ENCODE measurements around the gene FAM98B. TPM values are rescaled to one million over a fixed set of nuclear protein-coding genes. Genes with fewer than 3 reads are reported as not detected.
"Not testable (repeated sequence)": the region's sequence is repeated elsewhere in the genome, so short reads cannot be mapped to it uniquely, and the experiment has no call there.

Gene FAM98B
- polyA plus RNA-seq, 1 donor (not counting 4 experiments of a cell fraction or from before 2014, with no cell fraction given) = 22.2 TPM

DNA sequence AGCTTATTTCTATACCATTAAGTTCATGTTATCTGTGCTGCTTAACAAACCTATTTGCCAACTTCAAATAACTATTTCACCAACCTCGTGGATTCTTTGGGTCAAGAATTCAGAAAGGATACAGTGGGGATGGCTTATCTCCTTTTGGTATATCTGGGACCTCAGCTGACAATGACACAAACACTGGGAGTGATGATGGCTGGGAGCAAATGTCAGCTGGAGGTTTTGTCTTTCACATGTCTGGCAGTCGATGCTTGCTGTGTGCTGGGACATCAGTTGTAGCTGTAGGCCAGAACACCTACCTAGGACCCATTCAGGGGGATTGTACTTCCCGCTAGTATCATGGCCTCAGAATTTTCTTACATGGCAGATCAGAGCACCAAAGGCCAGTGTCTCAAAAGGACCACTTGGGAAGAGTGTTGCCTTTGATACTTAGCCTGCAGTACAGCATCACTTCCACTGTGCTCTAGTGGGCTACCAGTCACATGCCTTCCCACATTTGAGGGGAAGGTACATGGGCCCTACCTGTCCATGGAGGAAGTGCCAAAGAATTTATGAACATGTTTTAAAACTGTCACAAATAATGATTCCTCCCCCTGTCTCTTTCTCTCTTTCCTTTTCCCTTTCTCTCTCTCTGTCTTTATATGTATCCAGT is 23.7 kb upstream of the FAM98B start:
- H3K27me3 ChIP-seq (ENCODE audit: control insufficient read depth, extremely low read depth, insufficient read depth, low read length) = peaks cover 8% of the 10 kb centered on the region
- H4K20me1 ChIP-seq (ENCODE audit: control insufficient read depth, extremely low read depth, insufficient read depth, low read length) = no peaks in the 10 kb centered on the region
- H3K27ac ChIP-seq (ENCODE audit: control insufficient read depth, insufficient read depth, low read length) = no peak overlapping the region
- TF ChIP-seq EZH2 (IDR thresholded peaks at IDR 0.05; ENCODE audit: low read length) (no peak), CTCF (optimal IDR thresholded peaks at IDR 0.05 in 1 of 3, IDR thresholded peaks at IDR 0.05 in 1 of 3, conservative IDR thresholded peaks at IDR 0.05 in 1 of 3; ENCODE audit: extremely low read depth in 1 of 3, insufficient read depth in 2 of 3, low read length in 3 of 3) (no peak)
- no peaks in the 10 kb centered on the region for H3K9me1 ChIP-seq (ENCODE audit: control insufficient read depth, extremely low read depth, insufficient read depth, low read length)
- dilution Hi-C loops (cut with MboI; ENCODE audit: extremely low pct_ligation_motif_present, low sequenced_read_pairs) = no loop called here
- no peak overlapping the region for H3K9ac ChIP-seq (ENCODE audit: control insufficient read depth, extremely low read depth, insufficient read depth, low read length)
- no peak overlapping the region for H2AFZ ChIP-seq (ENCODE audit: control insufficient read depth, low read length)
- H3K9me3 ChIP-seq (ENCODE audit: control insufficient read depth, low read depth, low read length) = no peaks in the 10 kb centered on the region
- no peak overlapping the region for H3K4me2 ChIP-seq (ENCODE audit: control insufficient read depth, extremely low read depth, insufficient read depth, low read depth, low read length)
- H3K4me3 ChIP-seq (ENCODE audit: control insufficient read depth in 2 of 3, extremely low read depth in 1 of 3, insufficient read depth in 2 of 3, low read depth in 1 of 3, low read length in 3 of 3) = no peak overlapping the region
- no peaks in the 10 kb centered on the region for H3K36me3 ChIP-seq (ENCODE audit: control insufficient read depth in 2 of 2, extremely low read depth in 1 of 2, insufficient read depth in 2 of 2, low read length in 2 of 2)
- H3K79me2 ChIP-seq (ENCODE audit: control insufficient read depth, insufficient read depth, low read length) = no peaks in the 10 kb centered on the region
- FAIRE-seq (no peak), DNase-seq (ENCODE audit: low read depth, low spot score) (no peak)
- H3K4me1 ChIP-seq (ENCODE audit: control insufficient read depth, extremely low read depth, insufficient read depth, low read length) = no peaks in the 10 kb centered on the region

DNA sequence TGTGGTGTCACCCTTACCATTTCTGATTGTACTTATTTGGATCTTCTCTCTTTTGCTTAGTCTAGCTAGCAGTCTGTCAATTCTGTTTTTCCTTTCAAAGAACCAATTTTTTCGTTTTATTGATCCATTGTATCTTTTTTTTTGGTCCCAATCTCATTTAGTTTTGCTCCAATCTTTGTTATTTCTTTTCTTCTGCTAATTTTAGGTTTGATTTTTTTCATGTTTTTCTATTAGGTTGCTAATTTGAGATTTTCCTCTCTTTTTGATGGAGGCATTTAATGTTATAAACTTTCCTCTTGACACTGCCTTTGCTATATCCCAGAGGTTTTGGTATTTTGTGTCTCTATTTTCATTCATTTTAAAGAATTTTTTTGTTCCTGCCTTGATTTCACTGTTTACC is 16.9 kb upstream of the FAM98B start:
- DNase-seq (ENCODE audit: low read depth, low spot score) (no peak), FAIRE-seq (no peak)
- H3K9me3 ChIP-seq (ENCODE audit: control insufficient read depth, low read depth, low read length) = no peaks in the 10 kb centered on the region
- H3K9ac ChIP-seq (ENCODE audit: control insufficient read depth, extremely low read depth, insufficient read depth, low read length) = no peak overlapping the region
- H3K27me3 ChIP-seq (ENCODE audit: control insufficient read depth, extremely low read depth, insufficient read depth, low read length) = no peaks in the 10 kb centered on the region
- H2AFZ ChIP-seq (ENCODE audit: control insufficient read depth, low read length) = no peak overlapping the region
- no peak overlapping the region for H3K4me2 ChIP-seq (ENCODE audit: control insufficient read depth, extremely low read depth, insufficient read depth, low read depth, low read length)
- no peaks in the 10 kb centered on the region for H3K36me3 ChIP-seq (ENCODE audit: control insufficient read depth in 2 of 2, extremely low read depth in 1 of 2, insufficient read depth in 2 of 2, low read length in 2 of 2)
- no peaks in the 10 kb centered on the region for H3K79me2 ChIP-seq (ENCODE audit: control insufficient read depth, insufficient read depth, low read length)
- no peak overlapping the region for H3K27ac ChIP-seq (ENCODE audit: control insufficient read depth, insufficient read depth, low read length)
- H3K9me1 ChIP-seq (ENCODE audit: control insufficient read depth, extremely low read depth, insufficient read depth, low read length) = no peaks in the 10 kb centered on the region
- TF ChIP-seq EZH2 (IDR thresholded peaks at IDR 0.05; ENCODE audit: low read length) (no peak), CTCF (optimal IDR thresholded peaks at IDR 0.05 in 1 of 3, IDR thresholded peaks at IDR 0.05 in 1 of 3, conservative IDR thresholded peaks at IDR 0.05 in 1 of 3; ENCODE audit: extremely low read depth in 1 of 3, insufficient read depth in 2 of 3, low read length in 3 of 3) (no peak)
- H4K20me1 ChIP-seq (ENCODE audit: control insufficient read depth, extremely low read depth, insufficient read depth, low read length) = no peaks in the 10 kb centered on the region
- no peak overlapping the region for H3K4me3 ChIP-seq (ENCODE audit: control insufficient read depth in 2 of 3, extremely low read depth in 1 of 3, insufficient read depth in 2 of 3, low read depth in 1 of 3, low read length in 3 of 3)
- no peaks in the 10 kb centered on the region for H3K4me1 ChIP-seq (ENCODE audit: control insufficient read depth, extremely low read depth, insufficient read depth, low read length)
- dilution Hi-C loops (cut with MboI; ENCODE audit: extremely low pct_ligation_motif_present, low sequenced_read_pairs) = no loop called here

GRCh38 chr15:38437603-38438002 is 16.3 kb upstream of the FAM98B start:
- H3K27me3 ChIP-seq (ENCODE audit: control insufficient read depth, extremely low read depth, insufficient read depth, low read length); dilution Hi-C loops (cut with MboI; ENCODE audit: extremely low pct_ligation_motif_present, low sequenced_read_pairs); FAIRE-seq: not testable (repeated sequence)

More at GRCh38 chr15:38437603-38438002, 16.3 kb upstream of the FAM98B start:
- H3K9me3 ChIP-seq (ENCODE audit: control insufficient read depth, low read depth, low read length); H3K27ac ChIP-seq (ENCODE audit: control insufficient read depth, insufficient read depth, low read length); H3K79me2 ChIP-seq (ENCODE audit: control insufficient read depth, insufficient read depth, low read length); H3K9ac ChIP-seq (ENCODE audit: control insufficient read depth, extremely low read depth, insufficient read depth, low read length); H3K4me3 ChIP-seq (ENCODE audit: control insufficient read depth in 2 of 3, extremely low read depth in 1 of 3, insufficient read depth in 2 of 3, low read depth in 1 of 3, low read length in 3 of 3); H3K9me1 ChIP-seq (ENCODE audit: control insufficient read depth, extremely low read depth, insufficient read depth, low read length); H3K4me1 ChIP-seq (ENCODE audit: control insufficient read depth, extremely low read depth, insufficient read depth, low read length); H2AFZ ChIP-seq (ENCODE audit: control insufficient read depth, low read length); H3K36me3 ChIP-seq (ENCODE audit: control insufficient read depth in 2 of 2, extremely low read depth in 1 of 2, insufficient read depth in 2 of 2, low read length in 2 of 2); H3K4me2 ChIP-seq (ENCODE audit: control insufficient read depth, extremely low read depth, insufficient read depth, low read depth, low read length); DNase-seq (ENCODE audit: low read depth, low spot score); H4K20me1 ChIP-seq (ENCODE audit: control insufficient read depth, extremely low read depth, insufficient read depth, low read length): not testable (repeated sequence)
